Testis (tissue), 2 donors: Measurements from ENCODE around the gene BPIFB4.

Source experiments
- CTCF ChIP-seq, 3 experiments: fragments of 450-650 bp in 2 of 3; fragments of 200-600 bp in 1 of 3; sonication (generic) in 1 of 3; IDR thresholded peaks; one replicate each; pipeline ENCODE4 v1.5.1; 2016 to 2019; ENCODE audit warnings: antibody characterized with exemption in 3 of 3, mild to moderate bottlenecking in 2 of 3, moderate library complexity in 1 of 3
- POLR2A ChIP-seq: fragments of 450-650 bp; IDR thresholded peaks from one replicate; pipeline ENCODE4 v1.6.1; 2017; ENCODE audit warnings: antibody characterized with exemption, mild to moderate bottlenecking, moderate library complexity

GRCh38 chr20:33062825-33063149 lies 16.7 kb upstream of the BPIFB4 start:
- TF ChIP-seq CTCF (IDR thresholded peaks at IDR 0.05) (no peak), POLR2A (no peak)
